ENCODE results near the gene DDX49. TPM values are rescaled to one million over a fixed set of nuclear protein-coding genes. Genes with fewer than 3 reads are reported as not detected.

DDX49 gene
- total RNA-seq, 6 experiments from 2014 or later: 37.8 to 57.4 (median 44.0) TPM

GRCh38 chr19:18894254-18895037 lies 25.1 kb upstream of the DDX49 start:
- peak overlapping the region; percentile 83 for H3K4me3 Mint-ChIP-seq
- DNase-seq: peak; percentile 17
- H3K4me1 Mint-ChIP-seq (ENCODE audit: low read depth): no peaks in the 10 kb centered on the region
- H3K9me3 Mint-ChIP-seq: no peaks in the 10 kb centered on the region
- no peak overlapping the region for H3K27ac Mint-ChIP-seq
- no peaks in the 10 kb centered on the region for H3K36me3 Mint-ChIP-seq (ENCODE audit: low read depth)
- no peak for TF ChIP-seq CTCF (IDR thresholded peaks at IDR 0.05)
- peaks cover 18% of the 10 kb centered on the region for H3K27me3 Mint-ChIP-seq (ENCODE audit: insufficient read depth)

GRCh38 chr19:18895038-18895823 lies 24.3 kb upstream of the DDX49 start:
- DNase-seq: peak; percentile 13
- H3K36me3 Mint-ChIP-seq (ENCODE audit: low read depth): no peaks in the 10 kb centered on the region
- H3K4me3 Mint-ChIP-seq: peak overlapping the region; percentile 83
- H3K9me3 Mint-ChIP-seq: no peaks in the 10 kb centered on the region
- H3K27ac Mint-ChIP-seq: no peak overlapping the region
- peak; percentile 70 for TF ChIP-seq CTCF (IDR thresholded peaks at IDR 0.05)
- H3K27me3 Mint-ChIP-seq (ENCODE audit: insufficient read depth): peaks cover 15% of the 10 kb centered on the region
- H3K4me1 Mint-ChIP-seq (ENCODE audit: low read depth): no peaks in the 10 kb centered on the region

- TF ChIP-seq CTCF (IDR thresholded peaks at IDR 0.05): no peak
- H3K9me3 Mint-ChIP-seq: no peaks in the 10 kb centered on the region
- H3K27me3 Mint-ChIP-seq (ENCODE audit: insufficient read depth): peaks cover 14% of the 10 kb centered on the region
- no peaks in the 10 kb centered on the region for H3K4me1 Mint-ChIP-seq (ENCODE audit: low read depth)
- H3K4me3 Mint-ChIP-seq: peak within 1 kb of the TSS; percentile 83
- H3K36me3 Mint-ChIP-seq (ENCODE audit: low read depth): no peaks in the 10 kb centered on the region
- no peak within 1 kb of the TSS for H3K27ac Mint-ChIP-seq
- no peak for DNase-seq
Measured at GRCh38 chr19:18895824-18896341, 23.6 kb upstream of the DDX49 start, which contains the start of gene CERS1. CERS1 (minus strand) TSS chr19:18896158; CDS start chr19:18896072, 86 bp downstream.

GRCh38 chr19:18896421-18896841 lies 23.1 kb upstream of the DDX49 start:
- peaks cover 14% of the 10 kb centered on the region for H3K27me3 Mint-ChIP-seq (ENCODE audit: insufficient read depth)
- no peaks in the 10 kb centered on the region for H3K4me1 Mint-ChIP-seq (ENCODE audit: low read depth)
- peak overlapping the region; percentile 71 for H3K4me3 Mint-ChIP-seq
- TF ChIP-seq CTCF (IDR thresholded peaks at IDR 0.05): no peak
- H3K27ac Mint-ChIP-seq: no peak overlapping the region
- no peak for DNase-seq
- H3K9me3 Mint-ChIP-seq: no peaks in the 10 kb centered on the region
- H3K36me3 Mint-ChIP-seq (ENCODE audit: low read depth): no peaks in the 10 kb centered on the region; the same call in 1 of the 2 replicates

GRCh38 chr19:18897094-18898029 lies 22.2 kb upstream of the DDX49 start:
- Mint-ChIP-seq H3K4me3 (no peak overlapping the region; the same call in 1 of the 2 replicates), H3K36me3 (ENCODE audit: low read depth) (no peaks in the 10 kb centered on the region; the same call in 1 of the 2 replicates), H3K4me1 (ENCODE audit: low read depth) (no peaks in the 10 kb centered on the region), H3K9me3 (no peaks in the 10 kb centered on the region), H3K27ac (no peak overlapping the region), H3K27me3 (ENCODE audit: insufficient read depth) (peaks cover 11% of the 10 kb centered on the region)
- no peak for TF ChIP-seq CTCF (IDR thresholded peaks at IDR 0.05)
- DNase-seq: no peak
